Measurements from ENCODE around the gene LACTBL1.

The LACTBL1 gene

GRCh38 chr1:22921452-22922126 is 51.1 kb downstream of the LACTBL1 start:
- DNase-seq: no peak
- H3K27me3 ChIP-seq (replicated peaks): no peaks in the 10 kb centered on the region
- H3K36me3 ChIP-seq (replicated peaks): no peaks in the 10 kb centered on the region
- no peak overlapping the region for H3K4me3 ChIP-seq (ENCODE audit: low read depth, low read length)
- TF ChIP-seq CTCF (IDR thresholded peaks at IDR 0.05; ENCODE audit: low read depth, low read length, missing control alignments): no peak
- no peak overlapping the region for H3K27ac ChIP-seq
- in situ Hi-C loops (cut with HindIII; ENCODE audit: low pct_ligation_motif_present, low sequenced_read_pairs): no loop called here

- H3K36me3 ChIP-seq (replicated peaks): no peaks in the 10 kb centered on the region
- no peak overlapping the region for H3K4me3 ChIP-seq (ENCODE audit: low read depth, low read length)
- no peak for DNase-seq
- H3K27ac ChIP-seq: no peak overlapping the region
- in situ Hi-C loops (cut with HindIII; ENCODE audit: low pct_ligation_motif_present, low sequenced_read_pairs): no loop called here
- no peaks in the 10 kb centered on the region for H3K27me3 ChIP-seq (replicated peaks)
- TF ChIP-seq CTCF (IDR thresholded peaks at IDR 0.05; ENCODE audit: low read depth, low read length, missing control alignments): no peak
Observed at GRCh38 chr1:22920734-22921451, 51.8 kb downstream of the LACTBL1 start.

GRCh38 chr1:22920026-22920733 is 52.5 kb downstream of the LACTBL1 start:
- Histone ChIP-seq H3K27me3 (replicated peaks) (no peaks in the 10 kb centered on the region), H3K27ac (no peak overlapping the region), H3K4me3 (ENCODE audit: low read depth, low read length) (no peak overlapping the region), H3K36me3 (replicated peaks) (no peaks in the 10 kb centered on the region)
- no peak for DNase-seq
- in situ Hi-C loops (cut with HindIII; ENCODE audit: low pct_ligation_motif_present, low sequenced_read_pairs): no loop called here
- TF ChIP-seq CTCF (IDR thresholded peaks at IDR 0.05; ENCODE audit: low read depth, low read length, missing control alignments): no peak

GRCh38 chr1:22919341-22920025 is 53.2 kb downstream of the LACTBL1 start:
- no peak overlapping the region for H3K4me3 ChIP-seq (ENCODE audit: low read depth, low read length)

GRCh38 chr1:22918644-22919043 is 54.0 kb downstream of the LACTBL1 start:
- H3K27ac ChIP-seq: no peak overlapping the region
- in situ Hi-C loops (cut with HindIII; ENCODE audit: low pct_ligation_motif_present, low sequenced_read_pairs): no loop called here
- DNase-seq: no peak
- no peaks in the 10 kb centered on the region for H3K27me3 ChIP-seq (replicated peaks)
- TF ChIP-seq CTCF (IDR thresholded peaks at IDR 0.05; ENCODE audit: low read depth, low read length, missing control alignments): no peak
- H3K4me3 ChIP-seq (ENCODE audit: low read depth, low read length): no peak overlapping the region
- no peaks in the 10 kb centered on the region for H3K36me3 ChIP-seq (replicated peaks)

More at GRCh38 chr1:22919341-22920025, 53.2 kb downstream of the LACTBL1 start:
- H3K27me3 ChIP-seq (replicated peaks): no peaks in the 10 kb centered on the region
- in situ Hi-C loops (cut with HindIII; ENCODE audit: low pct_ligation_motif_present, low sequenced_read_pairs): no loop called here
- DNase-seq: no peak
- no peak overlapping the region for H3K27ac ChIP-seq
- TF ChIP-seq CTCF (IDR thresholded peaks at IDR 0.05; ENCODE audit: low read depth, low read length, missing control alignments): no peak
- H3K36me3 ChIP-seq (replicated peaks): no peaks in the 10 kb centered on the region

Data from brain microvascular endothelial cell (primary cell).